Rectal smooth muscle tissue (tissue), 1 donor: ENCODE results near the gene THRAP3.

ENCODE experiments used
- H3K27ac ChIP-seq: one replicate; pipeline ENCODE4 v1.7.0; 2013; ENCODE audit warnings: low read depth, low read length, inconsistent platforms
- H3K27me3 ChIP-seq: one replicate; pipeline ENCODE4 v1.7.0; 2013; ENCODE audit warnings: low read length; ENCODE audit not compliant: control insufficient read depth, insufficient read depth
- H3K36me3 ChIP-seq: one replicate; pipeline ENCODE4 v1.7.0; 2013; ENCODE audit warnings: low read length; ENCODE audit not compliant: control insufficient read depth, insufficient read depth
- H3K4me1 ChIP-seq: one replicate; pipeline ENCODE4 v1.7.0; 2013; ENCODE audit warnings: low read length; ENCODE audit not compliant: control insufficient read depth, insufficient read depth
- H3K4me3 ChIP-seq: one replicate; pipeline ENCODE4 v1.7.0; 2013; ENCODE audit warnings: low read length
- H3K9ac ChIP-seq: one replicate; pipeline ENCODE4 v1.7.0; 2013; ENCODE audit warnings: low read length

THRAP3 gene

GRCh38 chr1:36349241-36349671, 125.0 kb downstream of the THRAP3 start:
- Histone ChIP-seq H3K4me3 (no peak overlapping the region), H3K27ac (no peak overlapping the region), H3K36me3 (peaks cover 39% of the 10 kb centered on the region), H3K9ac (no peak overlapping the region), H3K4me1 (peaks cover 23% of the 10 kb centered on the region), H3K27me3 (no peaks in the 10 kb centered on the region)

- peaks cover 41% of the 10 kb centered on the region for H3K36me3 ChIP-seq
- H3K27ac ChIP-seq, result peak overlapping the region; percentile 80
- peaks cover 23% of the 10 kb centered on the region for H3K4me1 ChIP-seq
- no peak overlapping the region for H3K4me3 ChIP-seq
- no peaks in the 10 kb centered on the region for H3K27me3 ChIP-seq
- no peak overlapping the region for H3K9ac ChIP-seq
Measured at GRCh38 chr1:36349839-36350238, 125.6 kb downstream of the THRAP3 start.

GRCh38 chr1:36350659-36351226, 126.5 kb downstream of the THRAP3 start:
- H3K4me1 ChIP-seq, result peaks cover 23% of the 10 kb centered on the region
- H3K36me3 ChIP-seq, result peaks cover 40% of the 10 kb centered on the region
- no peaks in the 10 kb centered on the region for H3K27me3 ChIP-seq
- H3K4me3 ChIP-seq, result peak overlapping the region; percentile 31
- peak overlapping the region; percentile 80 for H3K27ac ChIP-seq
- no peak overlapping the region for H3K9ac ChIP-seq

- H3K4me1 ChIP-seq, result peaks cover 23% of the 10 kb centered on the region
- H3K36me3 ChIP-seq, result peaks cover 39% of the 10 kb centered on the region
- no peaks in the 10 kb centered on the region for H3K27me3 ChIP-seq
- H3K9ac ChIP-seq, result no peak overlapping the region
- H3K27ac ChIP-seq, result peak overlapping the region; percentile 80
- H3K4me3 ChIP-seq, result no peak overlapping the region
Measured at GRCh38 chr1:36351227-36351977, 127.2 kb downstream of the THRAP3 start.

- no peak overlapping the region for H3K9ac ChIP-seq
- H3K4me1 ChIP-seq, result peaks cover 23% of the 10 kb centered on the region
- H3K4me3 ChIP-seq, result no peak overlapping the region
- H3K36me3 ChIP-seq, result peaks cover 34% of the 10 kb centered on the region
- peak overlapping the region; percentile 80 for H3K27ac ChIP-seq
- H3K27me3 ChIP-seq, result no peaks in the 10 kb centered on the region
Measured at GRCh38 chr1:36352125-36352909, 128.1 kb downstream of the THRAP3 start.

GRCh38 chr1:36352910-36353878, 129.0 kb downstream of the THRAP3 start:
- Histone ChIP-seq H3K9ac (no peak overlapping the region), H3K4me3 (no peak overlapping the region), H3K27ac (no peak overlapping the region), H3K27me3 (no peaks in the 10 kb centered on the region), H3K4me1 (peaks cover 23% of the 10 kb centered on the region), H3K36me3 (peaks cover 33% of the 10 kb centered on the region)

GRCh38 chr1:36354486-36354885, 130.2 kb downstream of the THRAP3 start:
- Histone ChIP-seq H3K36me3 (peaks cover 33% of the 10 kb centered on the region), H3K4me1 (peaks cover 23% of the 10 kb centered on the region), H3K27ac (no peak overlapping the region), H3K9ac (no peak overlapping the region), H3K4me3 (no peak overlapping the region), H3K27me3 (no peaks in the 10 kb centered on the region)
